Esophagus muscularis mucosa (tissue), 4 donors: Measurements from ENCODE around the gene LHFPL6. TPM values are rescaled to one million over a fixed set of nuclear protein-coding genes. Genes with fewer than 3 reads are reported as not detected.

ENCODE experiments used
- DNase-seq: peaks from one replicate; pipeline ENCODE4 v3.0.0-alpha.2; 2017; ENCODE audit errors: extremely low spot score
- H3K27ac ChIP-seq, 4 donors: fragments of 200-600 bp; sonication (generic); replicated peaks in 1 of 4; 1 replicate in 3 of 4; 2 replicates in 1 of 4; pipeline ENCODE4 v1.5.1; 2016 to 2019; ENCODE audit warnings: mild to moderate bottlenecking in 1 of 4
- H3K27me3 ChIP-seq, 4 donors: fragments of 200-600 bp; sonication (generic); one replicate each; pipeline versions ENCODE4 v1.5.1 to v1.6.0; 2016 to 2019
- H3K36me3 ChIP-seq, 4 donors: fragments of 200-600 bp; sonication (generic); one replicate each; pipeline ENCODE4 v1.5.1; 2016 to 2019
- H3K4me1 ChIP-seq, 4 donors: fragments of 200-600 bp; sonication (generic); one replicate each; pipeline ENCODE4 v1.5.1; 2016 to 2019
- H3K4me3 ChIP-seq, 4 donors: fragments of 200-600 bp; sonication (generic); 1 replicate in 2 of 4; 2 replicates in 2 of 4; pipeline ENCODE4 v1.5.1; 2016 to 2019; ENCODE audit warnings: mild to moderate bottlenecking in 4 of 4, moderate library complexity in 1 of 4
- H3K9me3 ChIP-seq, 4 donors: fragments of 200-600 bp; sonication (generic); 1 replicate in 3 of 4; 2 replicates in 1 of 4; pipeline ENCODE4 v1.5.1; 2016 to 2019
- EP300 ChIP-seq: sonication (generic); formaldehyde crosslinking; IDR thresholded peaks from one replicate; pipeline ENCODE4 v1.6.1; 2017; ENCODE audit warnings: antibody characterized with exemption
- POLR2A ChIP-seq: fragments of 450-650 bp; IDR thresholded peaks from one replicate; pipeline ENCODE4 v1.6.1; 2017; ENCODE audit warnings: antibody characterized with exemption, moderate library complexity, mild to moderate bottlenecking, low read depth
- POLR2AphosphoS5 ChIP-seq, 2 donors: sonication (generic); formaldehyde crosslinking; IDR thresholded peaks; one replicate each; pipeline ENCODE4 v1.6.1; 2017; ENCODE audit warnings: antibody characterized with exemption in 2 of 2
- WGBS: methylation state at CpG from one replicate; pipeline ENCODE4 v1.1.5; 2018; 5-methylcytosine and 5-hydroxymethylcytosine counted together
- intact Hi-C: fragments of 100-400 bp; cut with DNase I; formaldehyde crosslinking; loops from one replicate; pipeline ENCODE4 v1.15.1; 2023
- total RNA-seq, 4 donors: library from RNA; depleted of rRNA; stranded (reverse); fragments of >200 nt; gene quantifications; one replicate each; pipeline versions ENCODE4 v1.1.0 to v1.2.1, GENCODE V29; 2016
- TF ChIP-seq, protein P1 (sequence below), 3 experiments: fragments of 200-600 bp in 2 of 3; fragments of 450-650 bp in 1 of 3; sonication (generic) in 2 of 3; IDR thresholded peaks; one replicate each; pipeline ENCODE4 v1.5.1; 2017 to 2019; ENCODE audit warnings: antibody characterized with exemption in 3 of 3, mild to moderate bottlenecking in 2 of 3, moderate library complexity in 1 of 3

The LHFPL6 gene
- total RNA-seq, 4 donors from 2014 or later: 55.6 to 75.9 (median 72.0) TPM

DNA sequence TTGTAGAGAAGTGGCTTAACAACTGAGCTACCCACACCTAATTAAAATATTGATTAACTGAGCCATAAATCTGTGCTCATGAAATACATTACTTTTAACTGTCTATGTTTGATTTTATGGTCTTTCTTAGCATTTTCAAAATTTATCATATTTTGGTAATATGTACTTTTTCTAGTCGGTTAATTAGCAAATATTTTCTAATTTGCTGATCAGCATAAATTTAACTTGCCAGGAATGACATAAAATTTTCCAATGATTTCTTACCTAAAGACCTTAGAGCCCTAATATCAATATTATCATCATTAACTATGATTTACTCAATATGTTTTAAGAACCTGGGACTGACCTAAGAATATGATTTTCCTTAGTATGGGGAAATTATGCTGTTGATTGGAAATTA, 32.6 kb upstream of the LHFPL6 start:
- H3K27ac ChIP-seq: no peak overlapping the region
- H3K4me1 ChIP-seq: no peaks in the 10 kb centered on the region
- no peaks in the 10 kb centered on the region for H3K27me3 ChIP-seq
- intact Hi-C loops: no loop called here
- no peak for TF ChIP-seq POLR2AphosphoS5 (IDR thresholded peaks at IDR 0.05)
- WGBS: 92% methylated on average over 1 of the region's 1 CpG
- peaks cover 0 to 16% (median 12%) of the 10 kb centered on the region in 4 donors for H3K9me3 ChIP-seq
- no peak for DNase-seq
- H3K4me3 ChIP-seq: no peak overlapping the region
- H3K36me3 ChIP-seq: no peaks in the 10 kb centered on the region

DNA sequence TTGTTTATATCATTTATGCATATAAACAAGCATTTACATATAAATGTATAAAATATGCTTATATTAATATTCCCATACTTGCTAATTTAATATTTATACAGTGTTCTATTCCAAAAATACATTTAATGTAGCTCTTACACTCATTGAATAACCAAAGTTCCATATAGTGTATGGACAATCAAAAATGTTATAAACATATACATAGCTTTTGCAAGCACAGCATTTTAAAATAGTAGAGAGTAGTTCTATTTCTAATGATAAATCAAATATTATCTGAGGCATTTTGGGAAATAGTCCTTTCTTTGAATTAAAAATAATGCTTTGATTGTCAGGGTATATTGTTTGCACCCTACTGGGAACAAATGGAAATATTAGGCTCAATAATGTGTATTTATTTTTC, 30.0 kb upstream of the LHFPL6 start:
- no peaks in the 10 kb centered on the region for H3K4me1 ChIP-seq
- TF ChIP-seq EP300: no peak
- TF ChIP-seq, protein P1, sequence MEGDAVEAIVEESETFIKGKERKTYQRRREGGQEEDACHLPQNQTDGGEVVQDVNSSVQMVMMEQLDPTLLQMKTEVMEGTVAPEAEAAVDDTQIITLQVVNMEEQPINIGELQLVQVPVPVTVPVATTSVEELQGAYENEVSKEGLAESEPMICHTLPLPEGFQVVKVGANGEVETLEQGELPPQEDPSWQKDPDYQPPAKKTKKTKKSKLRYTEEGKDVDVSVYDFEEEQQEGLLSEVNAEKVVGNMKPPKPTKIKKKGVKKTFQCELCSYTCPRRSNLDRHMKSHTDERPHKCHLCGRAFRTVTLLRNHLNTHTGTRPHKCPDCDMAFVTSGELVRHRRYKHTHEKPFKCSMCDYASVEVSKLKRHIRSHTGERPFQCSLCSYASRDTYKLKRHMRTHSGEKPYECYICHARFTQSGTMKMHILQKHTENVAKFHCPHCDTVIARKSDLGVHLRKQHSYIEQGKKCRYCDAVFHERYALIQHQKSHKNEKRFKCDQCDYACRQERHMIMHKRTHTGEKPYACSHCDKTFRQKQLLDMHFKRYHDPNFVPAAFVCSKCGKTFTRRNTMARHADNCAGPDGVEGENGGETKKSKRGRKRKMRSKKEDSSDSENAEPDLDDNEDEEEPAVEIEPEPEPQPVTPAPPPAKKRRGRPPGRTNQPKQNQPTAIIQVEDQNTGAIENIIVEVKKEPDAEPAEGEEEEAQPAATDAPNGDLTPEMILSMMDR (IDR thresholded peaks at IDR 0.05): no peak
- TF ChIP-seq POLR2AphosphoS5 (IDR thresholded peaks at IDR 0.05): no peak
- TF ChIP-seq POLR2A: no peak
- peaks cover 0 to 16% (median 12%) of the 10 kb centered on the region in 4 donors for H3K9me3 ChIP-seq
- no peaks in the 10 kb centered on the region for H3K36me3 ChIP-seq
- no peaks in the 10 kb centered on the region for H3K27me3 ChIP-seq
- no peak for DNase-seq
- intact Hi-C loops: no loop called here
- no peak overlapping the region for H3K27ac ChIP-seq
- no peak overlapping the region for H3K4me3 ChIP-seq

DNA sequence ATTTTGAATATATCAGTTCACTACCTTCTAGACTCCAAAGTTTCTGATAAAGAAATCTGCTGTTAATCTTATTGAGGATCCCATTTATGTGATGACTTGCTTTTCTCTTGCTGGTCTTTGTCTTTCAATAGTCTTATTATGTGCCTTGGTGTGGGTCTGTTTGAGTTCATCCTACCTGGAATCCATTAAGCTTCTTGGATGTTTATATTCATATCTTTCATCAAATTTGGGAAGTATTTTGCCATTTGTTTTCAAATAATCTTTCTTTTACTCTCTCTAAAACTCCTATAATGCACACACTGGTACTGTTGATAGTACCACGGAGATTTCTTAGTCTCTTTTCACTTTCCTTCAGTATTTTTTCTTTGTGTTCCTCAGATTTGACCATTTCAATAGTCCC, 28.3 kb upstream of the LHFPL6 start:
- TF ChIP-seq POLR2A (no peak), POLR2AphosphoS5 (IDR thresholded peaks at IDR 0.05) (no peak), EP300 (no peak)
- TF ChIP-seq, protein P1 (IDR thresholded peaks at IDR 0.05): no peak
- no peak for DNase-seq
- Histone ChIP-seq H3K27ac (no peak overlapping the region), H3K36me3 (no peaks in the 10 kb centered on the region), H3K27me3 (no peaks in the 10 kb centered on the region), H3K4me1 (no peaks in the 10 kb centered on the region), H3K4me3 (no peak overlapping the region), H3K9me3 (peaks cover 0 to 16% (median 12%) of the 10 kb centered on the region in 4 donors)
- WGBS: 89% methylated on average over 1 of the region's 1 CpG
- intact Hi-C loops: no loop called here

DNA sequence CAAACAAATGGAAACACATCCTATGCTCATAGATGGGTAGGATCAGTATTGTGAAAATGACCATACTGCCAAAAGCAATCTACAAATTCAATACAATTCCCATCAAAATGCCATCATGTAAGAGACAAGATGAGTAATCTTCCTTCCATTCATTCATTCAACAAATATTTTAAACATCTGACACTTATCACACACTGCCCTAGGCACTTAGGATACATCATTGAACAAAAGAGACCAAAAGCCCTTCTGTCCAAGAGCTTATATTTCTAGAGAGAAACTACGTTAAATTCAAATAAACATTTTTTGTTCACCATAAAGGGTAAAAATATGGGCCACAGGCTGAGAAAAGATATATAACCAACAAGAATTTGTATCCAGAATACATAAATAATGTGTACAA, 20.5 kb upstream of the LHFPL6 start:
- WGBS: 91% methylated on average over 1 of the region's 1 CpG
- Histone ChIP-seq H3K4me1 (no peaks in the 10 kb centered on the region), H3K4me3 (no peak overlapping the region), H3K27ac (no peak overlapping the region), H3K27me3 (no peaks in the 10 kb centered on the region), H3K36me3 (no peaks in the 10 kb centered on the region), H3K9me3 (no peaks in the 10 kb centered on the region)
- DNase-seq: no peak
- TF ChIP-seq POLR2A (no peak), POLR2AphosphoS5 (IDR thresholded peaks at IDR 0.05) (no peak), EP300 (no peak)
- TF ChIP-seq, protein P1 (IDR thresholded peaks at IDR 0.05): no peak
- intact Hi-C loops: no loop called here

DNA sequence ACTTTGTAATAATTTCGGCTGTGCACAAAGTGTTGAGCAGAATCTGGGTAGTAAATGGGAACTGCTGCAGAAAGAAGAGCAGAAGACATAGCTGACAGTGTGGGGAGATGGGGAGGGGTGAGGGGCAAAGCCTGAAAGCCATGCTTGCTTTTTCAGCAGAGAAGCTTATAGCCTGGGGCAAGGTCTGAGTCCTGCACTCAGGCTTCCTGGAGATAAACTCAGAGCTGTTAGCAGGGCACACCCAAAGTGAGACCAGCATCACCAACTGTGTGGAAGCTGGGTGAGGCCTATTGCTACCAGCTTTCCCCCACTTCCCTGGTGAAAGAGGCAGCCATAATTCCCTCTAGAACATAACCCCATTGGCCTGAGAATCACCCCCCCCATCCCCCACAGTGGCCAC, 15.6 kb upstream of the LHFPL6 start:
- no peak overlapping the region for H3K27ac ChIP-seq
- TF ChIP-seq POLR2AphosphoS5 (IDR thresholded peaks at IDR 0.05) (no peak), EP300 (no peak), POLR2A (no peak)
- TF ChIP-seq, protein P1 (IDR thresholded peaks at IDR 0.05): no peak
- no peaks in the 10 kb centered on the region for H3K9me3 ChIP-seq
- DNase-seq: no peak
- 64% methylated on average over 1 of the region's 1 CpG for WGBS
- H3K4me3 ChIP-seq: no peak overlapping the region
- peaks cover 0 to 6% (median 0%) of the 10 kb centered on the region in 4 donors for H3K4me1 ChIP-seq
- intact Hi-C loops: loop anchor here (5.0 kb wide), 2 partner anchors 201 to 566 kb away; no protein-coding TSS in a partner anchor
- no peaks in the 10 kb centered on the region for H3K27me3 ChIP-seq
- no peaks in the 10 kb centered on the region for H3K36me3 ChIP-seq
